ENCODE results near the gene ZBTB2.

DNA sequence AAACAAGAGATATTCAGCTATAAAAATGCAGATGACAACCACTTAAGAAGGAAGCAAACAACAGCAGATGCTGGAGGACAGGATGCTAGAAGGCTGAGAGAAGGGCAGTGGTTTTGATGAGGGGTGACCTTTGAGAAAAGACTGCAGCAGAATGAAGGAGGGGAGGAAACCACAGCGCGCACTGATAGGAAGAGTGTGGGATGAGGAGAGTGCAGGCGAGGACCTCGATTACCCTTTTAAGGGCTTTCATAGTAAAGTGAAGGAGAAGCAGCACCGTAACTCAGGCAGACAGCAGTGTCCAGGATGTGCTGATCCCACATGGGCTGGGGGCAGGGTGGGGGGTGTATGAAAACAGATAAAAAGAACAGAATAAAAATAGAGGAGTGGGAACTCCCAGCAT, 19.2 kb downstream of the ZBTB2 start:
- TF ChIP-seq, protein P1, sequence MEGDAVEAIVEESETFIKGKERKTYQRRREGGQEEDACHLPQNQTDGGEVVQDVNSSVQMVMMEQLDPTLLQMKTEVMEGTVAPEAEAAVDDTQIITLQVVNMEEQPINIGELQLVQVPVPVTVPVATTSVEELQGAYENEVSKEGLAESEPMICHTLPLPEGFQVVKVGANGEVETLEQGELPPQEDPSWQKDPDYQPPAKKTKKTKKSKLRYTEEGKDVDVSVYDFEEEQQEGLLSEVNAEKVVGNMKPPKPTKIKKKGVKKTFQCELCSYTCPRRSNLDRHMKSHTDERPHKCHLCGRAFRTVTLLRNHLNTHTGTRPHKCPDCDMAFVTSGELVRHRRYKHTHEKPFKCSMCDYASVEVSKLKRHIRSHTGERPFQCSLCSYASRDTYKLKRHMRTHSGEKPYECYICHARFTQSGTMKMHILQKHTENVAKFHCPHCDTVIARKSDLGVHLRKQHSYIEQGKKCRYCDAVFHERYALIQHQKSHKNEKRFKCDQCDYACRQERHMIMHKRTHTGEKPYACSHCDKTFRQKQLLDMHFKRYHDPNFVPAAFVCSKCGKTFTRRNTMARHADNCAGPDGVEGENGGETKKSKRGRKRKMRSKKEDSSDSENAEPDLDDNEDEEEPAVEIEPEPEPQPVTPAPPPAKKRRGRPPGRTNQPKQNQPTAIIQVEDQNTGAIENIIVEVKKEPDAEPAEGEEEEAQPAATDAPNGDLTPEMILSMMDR (tag by site-specific recombination; IDR thresholded peaks at IDR 0.05), result no peak
- no peak for TF ChIP-seq ZNF266 (tag by site-specific recombination; IDR thresholded peaks at IDR 0.05; ENCODE audit: low read depth)
- no peak for TF ChIP-seq ZNF792 (tag by site-specific recombination; IDR thresholded peaks at IDR 0.05)
- no peak for TF ChIP-seq ZNF416 (tag by site-specific recombination; IDR thresholded peaks at IDR 0.05)
- TF ChIP-seq, protein P2, sequence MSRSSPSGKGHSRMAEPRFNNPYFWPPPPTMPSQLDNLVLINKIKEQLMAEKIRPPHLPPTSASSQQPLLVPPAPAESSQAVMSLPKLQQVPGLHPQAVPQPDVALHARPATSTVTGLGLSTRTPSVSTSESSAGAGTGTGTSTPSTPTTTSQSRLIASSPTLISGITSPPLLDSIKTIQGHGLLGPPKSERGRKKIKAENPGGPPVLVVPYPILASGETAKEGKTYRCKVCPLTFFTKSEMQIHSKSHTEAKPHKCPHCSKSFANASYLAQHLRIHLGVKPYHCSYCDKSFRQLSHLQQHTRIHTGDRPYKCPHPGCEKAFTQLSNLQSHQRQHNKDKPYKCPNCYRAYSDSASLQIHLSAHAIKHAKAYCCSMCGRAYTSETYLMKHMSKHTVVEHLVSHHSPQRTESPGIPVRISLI (tag by site-specific recombination; IDR thresholded peaks at IDR 0.05), result no peak
- no peak for TF ChIP-seq SP3 (tag by site-specific recombination; IDR thresholded peaks at IDR 0.05)
- TF ChIP-seq ZNF350 (tag by site-specific recombination; IDR thresholded peaks at IDR 0.05), result no peak
- no peak for TF ChIP-seq REST (tag by site-specific recombination; IDR thresholded peaks at IDR 0.05)
- no peak for TF ChIP-seq SCRT1 (tag by site-specific recombination; IDR thresholded peaks at IDR 0.05; ENCODE audit: borderline replicate concordance)

Measured in HEK293 (cell line).